HFFc6 (cell line): ENCODE data around the gene MAPK12. TPM values are rescaled to one million over a fixed set of nuclear protein-coding genes. Genes with fewer than 3 reads are reported as not detected.
A peak's percentile ranks its signal among the peaks of the same experiment; 100 is the strongest.

ENCODE experiments used
- DNase-seq: peaks from one replicate; pipeline ENCODE4 v3.0.0-alpha.2; 2018
- H3K27ac Mint-ChIP-seq: 2 replicates; pipeline ENCODE4 v1.8.0; 2020; ENCODE audit warnings: mild to moderate bottlenecking, mixed read lengths
- H3K27me3 Mint-ChIP-seq: 2 replicates; pipeline ENCODE4 v1.8.0; 2021; ENCODE audit warnings: mild to moderate bottlenecking, moderate library complexity, mixed read lengths; ENCODE audit not compliant: insufficient read depth
- H3K36me3 Mint-ChIP-seq: 2 replicates; pipeline ENCODE4 v1.8.0; 2021; ENCODE audit warnings: low read depth, mixed read lengths
- H3K4me1 Mint-ChIP-seq: 2 replicates; pipeline ENCODE4 v1.8.0; 2020; ENCODE audit warnings: low read depth, mixed read lengths
- H3K4me3 Mint-ChIP-seq: 2 replicates; pipeline ENCODE4 v1.8.0; 2020; ENCODE audit warnings: mild to moderate bottlenecking, moderate library complexity, mixed read lengths
- H3K9me3 Mint-ChIP-seq: 2 replicates; pipeline ENCODE4 v1.8.0; 2020; ENCODE audit warnings: mild to moderate bottlenecking, mixed read lengths
- total RNA-seq, 6 experiments: library from RNA; stranded (reverse); fragmentation: NEBNext Ultra II Directional; extraction: Animal tissue kit (Norgen Biotek cat#: 25700); gene quantifications; 2 replicates in 1 of 6; 3 replicates in 5 of 6; pipeline ENCODE4 v1.2.3, GENCODE V29; 2021
- TF ChIP-seq, protein P1 (sequence below): fragments of 200-600 bp; sonication (generic); IDR thresholded peaks from 2 replicates; pipeline ENCODE4 v1.5.0; 2021; ENCODE audit warnings: antibody characterized with exemption, mild to moderate bottlenecking

The MAPK12 gene
- total RNA-seq, 6 experiments from 2014 or later = 31.4 to 39.5 (median 34.1) TPM

DNA sequence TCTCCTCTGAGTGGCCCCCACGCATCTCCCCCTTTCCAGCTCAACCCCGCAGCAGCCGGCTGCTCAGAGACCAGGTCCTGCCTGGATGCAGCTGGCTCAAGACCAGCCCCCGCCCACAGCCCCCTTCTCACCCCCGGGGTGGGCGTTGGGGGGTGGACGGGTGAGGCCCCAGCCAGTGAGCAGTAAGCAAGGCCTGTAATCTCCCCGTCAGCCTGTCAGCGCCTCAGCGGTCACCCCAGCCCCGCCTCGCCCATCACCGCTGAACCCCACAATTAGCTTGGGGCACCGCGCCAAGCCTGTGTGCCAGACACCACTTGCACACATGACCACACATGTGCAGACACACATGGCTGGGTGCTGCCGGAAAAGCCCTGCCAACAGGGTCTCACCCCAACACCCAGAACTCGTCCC, 40.1 kb upstream of the MAPK12 start:
- DNase-seq = peak; percentile 46
- Mint-ChIP-seq H3K4me3 (peak overlapping the region; percentile 65), H3K36me3 (no peaks in the 10 kb centered on the region), H3K4me1 (peaks cover 56% of the 10 kb centered on the region), H3K27me3 (peaks cover 5% of the 10 kb centered on the region), H3K27ac (peak overlapping the region; percentile 93), H3K9me3 (no peaks in the 10 kb centered on the region)
- TF ChIP-seq, protein P1, sequence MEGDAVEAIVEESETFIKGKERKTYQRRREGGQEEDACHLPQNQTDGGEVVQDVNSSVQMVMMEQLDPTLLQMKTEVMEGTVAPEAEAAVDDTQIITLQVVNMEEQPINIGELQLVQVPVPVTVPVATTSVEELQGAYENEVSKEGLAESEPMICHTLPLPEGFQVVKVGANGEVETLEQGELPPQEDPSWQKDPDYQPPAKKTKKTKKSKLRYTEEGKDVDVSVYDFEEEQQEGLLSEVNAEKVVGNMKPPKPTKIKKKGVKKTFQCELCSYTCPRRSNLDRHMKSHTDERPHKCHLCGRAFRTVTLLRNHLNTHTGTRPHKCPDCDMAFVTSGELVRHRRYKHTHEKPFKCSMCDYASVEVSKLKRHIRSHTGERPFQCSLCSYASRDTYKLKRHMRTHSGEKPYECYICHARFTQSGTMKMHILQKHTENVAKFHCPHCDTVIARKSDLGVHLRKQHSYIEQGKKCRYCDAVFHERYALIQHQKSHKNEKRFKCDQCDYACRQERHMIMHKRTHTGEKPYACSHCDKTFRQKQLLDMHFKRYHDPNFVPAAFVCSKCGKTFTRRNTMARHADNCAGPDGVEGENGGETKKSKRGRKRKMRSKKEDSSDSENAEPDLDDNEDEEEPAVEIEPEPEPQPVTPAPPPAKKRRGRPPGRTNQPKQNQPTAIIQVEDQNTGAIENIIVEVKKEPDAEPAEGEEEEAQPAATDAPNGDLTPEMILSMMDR = no peak

DNA sequence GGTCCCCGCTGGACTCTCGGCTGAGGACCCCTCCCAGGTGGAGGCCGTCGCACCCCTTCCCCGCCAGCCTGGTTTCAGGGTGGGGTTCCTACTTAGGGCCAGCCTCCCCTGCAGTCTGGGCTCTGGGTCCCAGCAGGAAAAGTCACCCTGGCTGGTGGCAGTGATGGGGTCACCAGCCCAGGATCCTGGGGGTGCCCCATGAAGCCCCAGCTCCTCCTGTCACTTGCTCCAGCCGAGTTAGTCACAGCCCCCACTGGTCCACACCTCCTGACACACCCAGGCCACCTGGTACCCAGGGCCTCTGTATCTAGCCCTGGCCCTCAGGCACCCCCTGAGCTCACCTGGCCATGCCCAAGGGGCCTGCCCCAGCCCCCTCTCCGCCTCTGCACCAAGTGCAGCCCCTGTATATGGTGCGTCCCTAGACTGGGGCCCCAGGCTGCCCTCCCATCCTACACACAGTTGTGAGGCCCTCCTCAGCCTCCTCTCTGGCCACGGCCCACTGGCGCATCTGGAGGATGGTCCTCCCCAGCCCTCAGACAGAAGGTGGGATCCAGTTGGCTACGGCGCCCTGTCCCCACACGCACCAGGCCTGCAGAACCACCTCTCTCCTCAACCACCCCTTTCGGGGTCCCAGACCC, 39.3 kb upstream of the MAPK12 start:
- peak overlapping the region; percentile 65; the same call in 1 of the 2 replicates for H3K4me3 Mint-ChIP-seq
- H3K4me1 Mint-ChIP-seq = peaks cover 56% of the 10 kb centered on the region
- no peak for DNase-seq
- peak overlapping the region; percentile 93 for H3K27ac Mint-ChIP-seq
- TF ChIP-seq, protein P1 = no peak
- no peaks in the 10 kb centered on the region for H3K9me3 Mint-ChIP-seq
- no peaks in the 10 kb centered on the region for H3K36me3 Mint-ChIP-seq
- peaks cover 5% of the 10 kb centered on the region for H3K27me3 Mint-ChIP-seq

DNA sequence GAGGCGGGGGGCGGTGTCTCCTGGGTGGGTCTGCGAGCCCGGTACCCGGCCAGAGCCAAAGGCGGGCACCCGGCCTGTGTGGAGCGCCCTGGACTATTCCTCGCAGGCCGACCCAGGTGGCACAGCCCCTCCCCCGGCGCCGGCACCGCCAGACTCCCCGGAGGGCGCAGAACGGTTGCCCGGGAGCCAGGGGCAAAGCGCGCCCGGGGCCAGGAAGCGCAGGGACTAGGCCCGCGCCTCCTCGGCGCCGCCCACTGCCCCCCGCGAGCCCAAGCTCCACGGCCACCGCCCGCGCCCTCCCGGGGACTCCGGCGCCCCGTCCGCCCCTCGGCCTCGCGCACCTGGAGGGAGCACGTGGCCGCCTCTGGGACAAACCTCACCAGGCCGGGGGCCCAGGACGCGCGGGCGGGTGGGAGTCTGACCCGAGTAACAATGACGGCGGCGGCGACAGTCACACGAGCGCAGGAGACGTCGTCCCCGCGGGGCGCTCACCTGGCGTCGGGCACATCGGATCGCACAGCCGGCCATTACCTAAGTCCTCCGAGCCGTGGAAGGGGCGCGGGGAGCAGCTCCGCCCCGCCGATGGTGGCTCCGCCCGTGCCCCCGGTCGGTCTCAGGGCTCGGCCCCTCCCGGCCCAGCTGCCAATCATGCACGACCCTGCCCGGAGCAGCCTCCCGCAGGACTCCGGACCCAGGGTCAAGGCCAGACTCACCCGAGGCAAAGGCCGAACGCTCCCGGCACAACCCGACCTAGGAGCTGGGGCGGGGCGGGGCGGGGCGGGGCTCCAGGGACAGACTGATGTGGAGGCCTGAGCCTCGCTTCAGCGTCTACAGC, 38.5 kb upstream of the MAPK12 start:
- Mint-ChIP-seq H3K9me3 (no peaks in the 10 kb centered on the region), H3K27ac (no peak overlapping the region), H3K4me3 (no peak overlapping the region), H3K27me3 (peaks cover 5% of the 10 kb centered on the region), H3K4me1 (peaks cover 58% of the 10 kb centered on the region), H3K36me3 (0 out of 2 replicates have a peak, but pooled peaks cover 5% of the 10 kb centered on the region)
- DNase-seq = no peak
- TF ChIP-seq, protein P1 = no peak

DNA sequence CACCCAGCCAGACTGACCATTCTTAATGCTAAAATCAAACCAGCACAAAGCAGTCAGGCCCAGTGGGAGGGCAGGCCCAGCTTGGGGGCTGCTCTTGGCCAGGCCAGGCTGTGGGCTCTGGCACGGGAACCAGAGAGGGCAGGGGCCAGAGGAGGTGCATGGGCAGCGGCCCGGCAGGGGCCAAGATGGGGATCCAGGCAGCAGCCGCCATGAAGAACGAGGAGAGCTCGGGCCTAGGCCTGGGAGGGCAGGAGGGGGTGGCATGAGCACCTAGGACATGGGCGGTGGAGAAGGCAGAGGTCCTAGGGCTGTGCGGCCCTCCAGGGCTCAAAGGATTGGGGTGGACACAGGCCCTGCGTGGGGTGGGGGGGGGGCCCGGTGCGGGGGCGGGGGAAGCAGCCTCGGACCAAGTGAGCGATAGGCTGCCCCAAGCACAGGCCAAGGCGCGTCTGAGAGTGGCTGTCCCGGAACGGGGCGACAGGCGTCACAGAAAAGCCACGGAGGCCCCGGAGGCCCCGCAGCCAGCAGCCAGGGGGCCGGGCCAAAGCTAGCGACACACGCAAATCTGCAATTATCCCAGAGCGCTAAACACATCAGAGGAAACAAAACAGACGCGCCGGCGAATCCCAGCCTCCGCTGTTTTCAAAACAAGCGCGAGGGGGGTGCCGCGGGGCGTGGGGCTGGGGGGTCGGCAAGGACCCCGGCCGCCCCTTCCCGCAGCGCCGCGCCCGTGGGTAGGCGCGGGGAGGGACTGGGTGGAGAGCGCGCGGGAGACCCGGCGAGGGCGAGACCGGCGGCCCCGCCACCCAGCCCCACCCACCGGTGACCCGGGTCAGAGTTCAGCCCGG, 37.7 kb upstream of the MAPK12 start:
- Mint-ChIP-seq H3K4me1 (peaks cover 54% of the 10 kb centered on the region), H3K27me3 (peaks cover 3% of the 10 kb centered on the region), H3K27ac (peak overlapping the region; percentile 63), H3K9me3 (no peaks in the 10 kb centered on the region), H3K36me3 (0 out of 2 replicates have a peak, but pooled peaks cover 5% of the 10 kb centered on the region), H3K4me3 (no peak overlapping the region)
- TF ChIP-seq, protein P1 = no peak
- no peak for DNase-seq

DNA sequence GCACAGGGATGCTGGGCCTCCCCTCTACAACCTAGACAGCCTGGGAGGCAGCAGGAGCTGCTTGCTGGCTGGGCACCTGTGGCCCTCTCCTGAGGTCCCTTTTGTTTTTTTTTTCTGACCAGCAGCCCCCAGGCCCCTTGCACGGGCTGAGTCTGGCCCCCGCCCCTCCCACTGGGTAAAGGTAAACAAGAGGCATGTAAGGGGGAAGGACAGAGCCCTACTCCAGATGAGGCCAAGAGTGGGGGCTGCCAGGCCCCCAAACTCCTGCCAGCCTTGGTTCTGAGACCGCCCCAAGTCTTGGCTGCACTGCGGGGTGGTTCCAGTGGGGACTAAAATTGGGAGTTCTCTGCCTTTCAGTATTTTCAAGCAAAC, 36.8 kb upstream of the MAPK12 start:
- TF ChIP-seq, protein P1 = no peak
- DNase-seq = no peak
- H3K9me3 Mint-ChIP-seq = no peaks in the 10 kb centered on the region
- H3K4me1 Mint-ChIP-seq = peaks cover 50% of the 10 kb centered on the region
- H3K27ac Mint-ChIP-seq = peak overlapping the region; percentile 63
- no peak overlapping the region for H3K4me3 Mint-ChIP-seq
- peaks cover 1% of the 10 kb centered on the region for H3K27me3 Mint-ChIP-seq
- 0 out of 2 replicates have a peak, but pooled peaks cover 5% of the 10 kb centered on the region for H3K36me3 Mint-ChIP-seq
